H1 (cell line): ENCODE measurements around the gene CYRIA. TPM values are rescaled to one million over a fixed set of nuclear protein-coding genes. Genes with fewer than 3 reads are reported as not detected.
A peak's percentile ranks its signal among the peaks of the same experiment; 100 is the strongest.

Experiments used
- CTCF ChIA-PET: fragments of 300-600 bp; sonication (Branson Sonifier 250); formaldehyde crosslinking; loops from one replicate; lab custom pipeline; 2021; ENCODE audit not compliant: partially characterized antibody; lab: Charles Lee
- POLR2A ChIA-PET: fragments of 300-600 bp; sonication (Branson Sonifier 250); formaldehyde crosslinking; loops from one replicate; lab custom pipeline; 2021; ENCODE audit warnings: inconsistent platforms; ENCODE audit not compliant: partially characterized antibody; lab: Charles Lee
- DNase-seq, 2 experiments: peaks; one replicate each; pipeline versions ENCODE4 v3.0.0 to v3.0.0-alpha.2; 2010 to 2022; ENCODE audit warnings: low spot score in 2 of 2, low read depth in 1 of 2, mixed read lengths in 1 of 2
- FAIRE-seq: peaks from 2 replicates; lab custom pipeline; 2011; peaks lifted over from hg19 to GRCh38; lab: Jason Lieb, UNC
- H2AFZ ChIP-seq: 2 replicates; pipeline ENCODE4 v1.8.1; 2012; ENCODE audit warnings: low read length, inconsistent platforms
- H2AK5ac ChIP-seq: 2 replicates; pipeline ENCODE4 v1.6.1; 2013; ENCODE audit warnings: low read depth, low read length
- H2BK120ac ChIP-seq: replicated peaks from 2 replicates; pipeline ENCODE3; 2013; ENCODE audit warnings: low read depth, low read length, inconsistent platforms
- H2BK12ac ChIP-seq: 2 replicates; pipeline ENCODE4 v1.6.1; 2013; ENCODE audit warnings: low read depth, low read length
- H2BK15ac ChIP-seq: 2 replicates; pipeline ENCODE4 v1.6.1; 2013; ENCODE audit warnings: low read length
- H2BK20ac ChIP-seq: 2 replicates; pipeline ENCODE4 v1.6.1; 2013; ENCODE audit warnings: low read length
- H2BK5ac ChIP-seq: 2 replicates; pipeline ENCODE4 v1.6.1; 2013; ENCODE audit warnings: low read depth, low read length
- H3K14ac ChIP-seq: 2 replicates; pipeline ENCODE4 v1.6.1; 2013; ENCODE audit warnings: inconsistent platforms; ENCODE audit not compliant: insufficient read length
- H3K18ac ChIP-seq: 2 replicates; pipeline ENCODE4 v1.6.1; 2013; ENCODE audit warnings: low read length; ENCODE audit errors: extremely low read depth
- H3K23ac ChIP-seq: 2 replicates; pipeline ENCODE4 v1.6.1; 2013; ENCODE audit warnings: inconsistent platforms; ENCODE audit not compliant: insufficient read length
- H3K23me2 ChIP-seq: 2 replicates; pipeline ENCODE4 v1.6.1; 2013; ENCODE audit warnings: low read depth, low read length
- H3K27ac ChIP-seq: 2 replicates; pipeline ENCODE4 v1.6.1; 2011; ENCODE audit warnings: low read depth, low read length, inconsistent platforms
- H3K27me3 ChIP-seq, 4 experiments: replicated peaks in 1 of 4; 1 replicate in 1 of 4; 2 replicates in 3 of 4; pipeline versions ENCODE4 v1.6.1 to v1.8.1; 2011 to 2013; ENCODE audit warnings: low read length in 3 of 4, mild to moderate bottlenecking in 3 of 4, inconsistent platforms in 2 of 4, mixed read lengths in 2 of 4, moderate library complexity in 1 of 4; ENCODE audit not compliant: control insufficient read depth in 3 of 4, insufficient read depth in 3 of 4; ENCODE audit errors: extremely low read depth in 1 of 4
- H3K36me3 ChIP-seq, 4 experiments: 2 replicates each; pipeline versions ENCODE4 v1.6.1 to v1.8.1; 2011 to 2013; ENCODE audit warnings: mild to moderate bottlenecking in 4 of 4, low read length in 3 of 4, moderate library complexity in 2 of 4, control low read depth in 1 of 4, inconsistent platforms in 1 of 4; ENCODE audit not compliant: insufficient read depth in 4 of 4, control insufficient read depth in 2 of 4
- H3K4ac ChIP-seq: replicated peaks from 2 replicates; pipeline ENCODE3; 2013; ENCODE audit warnings: low read length, low read depth, mixed read lengths, inconsistent platforms; ENCODE audit not compliant: insufficient read length
- H3K4me1 ChIP-seq, 4 experiments: replicated peaks in 1 of 4; 1 replicate in 1 of 4; 2 replicates in 3 of 4; pipeline versions ENCODE4 v1.6.1 to v1.8.1; 2011 to 2013; ENCODE audit warnings: low read length in 3 of 4, inconsistent platforms in 2 of 4, mixed read lengths in 1 of 4; ENCODE audit not compliant: insufficient read depth in 4 of 4, control insufficient read depth in 3 of 4
- H3K4me2 ChIP-seq, 2 experiments: 2 replicates each; pipeline versions ENCODE4 v1.6.1 to v1.8.1; 2011 to 2013; ENCODE audit warnings: low read depth in 2 of 2, low read length in 2 of 2, control low read depth in 1 of 2, inconsistent platforms in 1 of 2, mild to moderate bottlenecking in 1 of 2; ENCODE audit not compliant: insufficient read depth in 1 of 2
- H3K4me3 ChIP-seq, 4 experiments: fragments of 200-600, 300-600 bp in 1 of 4; sonication (generic), shearing (Covaris generic), sonication (Bioruptor Twin) in 1 of 4; 2 replicates each; pipeline versions ENCODE4 v1.5.1 to v1.8.1; 2011 to 2016; ENCODE audit warnings: low read length in 4 of 4, low read depth in 3 of 4, control low read depth in 2 of 4, inconsistent platforms in 2 of 4, mild to moderate bottlenecking in 2 of 4, mixed read lengths in 1 of 4, moderate library complexity in 1 of 4; ENCODE audit not compliant: insufficient read depth in 2 of 4; ENCODE audit errors: extremely low read depth in 1 of 4
- H3K56ac ChIP-seq: replicated peaks from 2 replicates; pipeline ENCODE3; 2013; ENCODE audit warnings: low read depth, mild to moderate bottlenecking, mixed read lengths, low read length, inconsistent platforms; ENCODE audit not compliant: insufficient read length
- H3K79me1 ChIP-seq: 2 replicates; pipeline ENCODE4 v1.6.1; 2013; ENCODE audit warnings: low read depth, low read length, control low read depth
- H3K79me2 ChIP-seq, 2 experiments: 2 replicates each; pipeline versions ENCODE4 v1.6.1 to v1.8.1; 2012 to 2013; ENCODE audit warnings: low read length in 2 of 2, mild to moderate bottlenecking in 2 of 2, inconsistent platforms in 1 of 2; ENCODE audit not compliant: insufficient read depth in 2 of 2, control insufficient read depth in 1 of 2
- H3K9ac ChIP-seq, 4 experiments: replicated peaks in 1 of 4; 1 replicate in 1 of 4; 2 replicates in 3 of 4; pipeline versions ENCODE4 v1.6.1 to v1.8.1; 2011 to 2013; ENCODE audit warnings: low read depth in 3 of 4, low read length in 3 of 4, control low read depth in 2 of 4, mild to moderate bottlenecking in 2 of 4, moderate library complexity in 2 of 4, inconsistent platforms in 1 of 4; ENCODE audit errors: extremely low read depth in 1 of 4
- H3K9me3 ChIP-seq, 2 experiments: 2 replicates each; pipeline versions ENCODE4 v1.6.1 to v1.8.1; 2012 to 2013; ENCODE audit warnings: mild to moderate bottlenecking in 2 of 2, moderate library complexity in 2 of 2, control low read depth in 1 of 2, inconsistent platforms in 1 of 2, low read depth in 1 of 2, low read length in 1 of 2, mixed read lengths in 1 of 2; ENCODE audit not compliant: insufficient read depth in 2 of 2
- H4K20me1 ChIP-seq, 2 experiments: replicated peaks in 1 of 2; 2 replicates each; pipeline versions ENCODE3 to v1.8.1; 2011 to 2013; ENCODE audit warnings: inconsistent platforms in 2 of 2, low read length in 2 of 2, mild to moderate bottlenecking in 1 of 2; ENCODE audit not compliant: insufficient read depth in 2 of 2, control insufficient read depth in 1 of 2
- H4K5ac ChIP-seq: 2 replicates; pipeline ENCODE4 v1.6.1; 2013; ENCODE audit warnings: low read length, low read depth, mixed read lengths, inconsistent platforms; ENCODE audit not compliant: insufficient read length
- H4K8ac ChIP-seq: 2 replicates; pipeline ENCODE4 v1.8.0; 2013; ENCODE audit warnings: mild to moderate bottlenecking, moderate library complexity, low read length, inconsistent platforms; ENCODE audit not compliant: insufficient read depth; ENCODE audit errors: extremely low read depth
- H4K91ac ChIP-seq: replicated peaks from 2 replicates; pipeline ENCODE3; 2013; ENCODE audit warnings: low read length, mixed read lengths, inconsistent platforms; ENCODE audit not compliant: insufficient read length
- BRCA1 ChIP-seq: IDR thresholded peaks from 2 replicates; pipeline ENCODE4 v1.6.1; 2012; ENCODE audit warnings: low read depth, low read length, improper control_type of control experiment
- EP300 ChIP-seq, 2 experiments: IDR thresholded peaks; 1 replicate in 1 of 2; 2 replicates in 1 of 2; pipeline ENCODE4 v1.6.1; 2011 to 2012; ENCODE audit warnings: low read depth in 2 of 2, low read length in 2 of 2, mild to moderate bottlenecking in 2 of 2, borderline replicate concordance in 1 of 2, inconsistent platforms in 1 of 2, moderate library complexity in 1 of 2
- JUND ChIP-seq: IDR thresholded peaks from 2 replicates; pipeline ENCODE4 v1.6.1; 2011; ENCODE audit warnings: mild to moderate bottlenecking, improper control_type of control experiment, low read length
- POLR2AphosphoS5 ChIP-seq: IDR thresholded peaks from 2 replicates; pipeline ENCODE4 v1.6.1; 2011; ENCODE audit warnings: low read depth, low read length
- TCF12 ChIP-seq: IDR thresholded peaks from 2 replicates; pipeline ENCODE4 v1.6.1; 2011; ENCODE audit warnings: low read depth, mild to moderate bottlenecking, low read length
- WGBS, 2 experiments: shearing (Covaris generic) in 1 of 2; methylation state at CpG; one replicate each; pipeline versions ENCODE4 v1.1.6 to v1.1.7; 2013 to 2015; ENCODE audit warnings: low lambda C conversion rate in 2 of 2, mixed read lengths in 2 of 2, inconsistent platforms in 1 of 2, low coverage in 1 of 2, missing lambda C conversion rate in 1 of 2; ENCODE audit not compliant: insufficient replicate concordance in 2 of 2, insufficient coverage in 1 of 2, insufficient read length in 1 of 2; ENCODE audit errors: extremely low coverage in 1 of 2, missing lambda C conversion rate in 1 of 2; 5-methylcytosine and 5-hydroxymethylcytosine counted together
- polyA plus RNA-seq, 7 experiments: library from polyadenylated mRNA; depleted of rRNA in 3 of 7; stranded (reverse) in 5 of 7; unstranded in 2 of 7; fragments of >200 nt in 5 of 7; fragments of 200-250 nt in 2 of 7; gene quantifications; 1 replicate in 5 of 7; 2 replicates in 1 of 7; 4 replicates in 1 of 7; pipeline versions ENCODE4 v1.2.1 to v1.2.3, GENCODE V29; 2011 to 2013; ENCODE audit warnings: missing spikeins in 2 of 7, mixed read lengths in 2 of 7
- total RNA-seq: library from RNA; stranded (reverse); fragmentation: NEBNext Ultra II Directional; extraction: Animal tissue kit (Norgen Biotek cat#: 25700); gene quantifications from 2 replicates; pipeline ENCODE4 v1.2.1, GENCODE V29; 2021

Gene CYRIA
- total and polyA plus RNA-seq, 2 of the 8 experiments (the other 6 are each of a cell fraction or from before 2014, with no cell fraction given): 1.5 to 9.8 TPM

GRCh38 chr2:16678964-16679363 lies 13.3 kb upstream of the CYRIA start:
- H2BK120ac ChIP-seq: no peak overlapping the region
- no peak overlapping the region for H4K8ac ChIP-seq
- H3K56ac ChIP-seq: no peak overlapping the region
- no peak overlapping the region for H3K14ac ChIP-seq
- no peaks in the 10 kb centered on the region for H4K20me1 ChIP-seq
- H3K4me2 ChIP-seq: no peak overlapping the region
- H3K18ac ChIP-seq: no peak overlapping the region
- H3K23me2 ChIP-seq: no peaks in the 10 kb centered on the region
- WGBS, 2 experiments: 80% methylated on average over 4 of the region's 4 CpGs; no CpG with 5 or more reads in 1 of the 2 experiments
- H3K23ac ChIP-seq: no peak overlapping the region
- no peaks in the 10 kb centered on the region for H3K79me1 ChIP-seq
- H3K27me3 ChIP-seq: no peaks in the 10 kb centered on the region; a peak in 1 of 7 replicates
- TF ChIP-seq POLR2AphosphoS5: peak; percentile 55; the same call in 1 of the 2 replicates
- TF ChIP-seq EP300 (IDR thresholded peaks at IDR 0.05; ENCODE audit: borderline replicate concordance in 1 of 2, low read depth in 2 of 2, low read length in 2 of 2): no peak
- peak; percentile 81 for TF ChIP-seq JUND
- TF ChIP-seq BRCA1: no peak
- peak; percentile 80 for TF ChIP-seq TCF12
- H4K5ac ChIP-seq: no peak overlapping the region
- no peaks in the 10 kb centered on the region for H3K79me2 ChIP-seq
- H3K36me3 ChIP-seq: no peaks in the 10 kb centered on the region
- POLR2A ChIA-PET: no interaction called here
- no peak for DNase-seq
- peaks cover 0 to 4% of the 10 kb centered on the region in 2 experiments; a peak in 1 of 4 replicates for H3K9me3 ChIP-seq
- no peak overlapping the region for H2AK5ac ChIP-seq
- no peak overlapping the region for H2BK12ac ChIP-seq
- H3K4me1 ChIP-seq: no peaks in the 10 kb centered on the region
- H2BK20ac ChIP-seq: no peak overlapping the region
- no peak overlapping the region for H2BK5ac ChIP-seq
- no peak overlapping the region for H3K27ac ChIP-seq
- no peak overlapping the region for H4K91ac ChIP-seq
- H2AFZ ChIP-seq: no peak overlapping the region
- H3K4ac ChIP-seq: no peak overlapping the region
- H2BK15ac ChIP-seq: no peak overlapping the region
- FAIRE-seq: no peak
- CTCF ChIA-PET: interaction anchor here (0.7 to 2.9 kb wide), 5 partner anchors 11 to 78 kb away, joined by 3 to 14 read pairs (median 5); no protein-coding TSS in a partner anchor
- no peak overlapping the region for H3K9ac ChIP-seq
- H3K4me3 ChIP-seq: no peak overlapping the region
